ENCODE data around the gene TBC1D22B. TPM values are rescaled to one million over a fixed set of nuclear protein-coding genes. Genes with fewer than 3 reads are reported as not detected.

Gene TBC1D22B, protein sequence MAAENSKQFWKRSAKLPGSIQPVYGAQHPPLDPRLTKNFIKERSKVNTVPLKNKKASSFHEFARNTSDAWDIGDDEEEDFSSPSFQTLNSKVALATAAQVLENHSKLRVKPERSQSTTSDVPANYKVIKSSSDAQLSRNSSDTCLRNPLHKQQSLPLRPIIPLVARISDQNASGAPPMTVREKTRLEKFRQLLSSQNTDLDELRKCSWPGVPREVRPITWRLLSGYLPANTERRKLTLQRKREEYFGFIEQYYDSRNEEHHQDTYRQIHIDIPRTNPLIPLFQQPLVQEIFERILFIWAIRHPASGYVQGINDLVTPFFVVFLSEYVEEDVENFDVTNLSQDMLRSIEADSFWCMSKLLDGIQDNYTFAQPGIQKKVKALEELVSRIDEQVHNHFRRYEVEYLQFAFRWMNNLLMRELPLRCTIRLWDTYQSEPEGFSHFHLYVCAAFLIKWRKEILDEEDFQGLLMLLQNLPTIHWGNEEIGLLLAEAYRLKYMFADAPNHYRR
- total RNA-seq = 10.0 TPM

DNA sequence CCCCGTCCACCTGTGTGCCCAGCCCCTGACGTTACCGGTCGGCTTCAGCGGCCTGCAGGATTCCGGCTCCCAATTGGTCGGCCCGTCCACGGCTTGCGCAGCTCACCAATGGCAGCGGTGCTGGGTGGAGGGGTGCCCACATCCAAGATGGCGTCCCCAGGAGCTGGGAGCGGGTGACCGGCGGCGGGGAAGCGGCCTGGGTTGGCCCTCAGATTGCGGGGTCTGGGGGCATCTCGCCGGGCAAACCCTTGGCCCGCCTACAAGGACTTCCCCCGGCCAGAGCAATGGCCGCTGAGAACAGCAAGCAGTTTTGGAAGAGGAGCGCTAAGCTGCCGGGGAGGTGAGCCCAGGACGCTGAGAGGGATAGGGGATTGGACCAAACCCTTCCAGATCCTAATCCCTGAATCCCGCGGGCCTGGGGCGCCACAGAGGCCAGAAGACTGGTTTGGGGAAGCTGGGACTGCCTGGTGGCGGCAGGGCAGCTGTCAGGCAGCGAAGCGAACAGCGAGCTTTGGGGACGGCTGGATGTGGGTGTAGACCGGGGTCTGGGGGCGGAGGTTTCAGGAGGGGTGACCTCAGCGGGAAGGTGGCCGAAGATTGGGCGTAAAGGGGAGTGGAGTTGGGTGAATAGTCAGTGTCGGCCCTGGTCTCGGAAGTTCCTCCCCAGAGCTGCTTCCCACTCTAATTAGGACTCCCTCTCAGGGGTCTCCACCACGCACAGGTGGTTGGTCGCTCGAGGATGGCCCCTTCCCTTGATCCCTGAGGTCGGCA lies at the start of gene TBC1D22B, which contains the start of gene TMEM217:
TBC1D22B (plus strand) TSS at position 139 of the 771 bp plus-strand sequence; CDS start at position 285, 146 bp downstream.
TMEM217 (minus strand) TSS at position 511 of the 771 bp plus-strand sequence. CDS start 39,114 bp downstream, outside the sequence.
- peak; percentile 99 for ATAC-seq

DNA sequence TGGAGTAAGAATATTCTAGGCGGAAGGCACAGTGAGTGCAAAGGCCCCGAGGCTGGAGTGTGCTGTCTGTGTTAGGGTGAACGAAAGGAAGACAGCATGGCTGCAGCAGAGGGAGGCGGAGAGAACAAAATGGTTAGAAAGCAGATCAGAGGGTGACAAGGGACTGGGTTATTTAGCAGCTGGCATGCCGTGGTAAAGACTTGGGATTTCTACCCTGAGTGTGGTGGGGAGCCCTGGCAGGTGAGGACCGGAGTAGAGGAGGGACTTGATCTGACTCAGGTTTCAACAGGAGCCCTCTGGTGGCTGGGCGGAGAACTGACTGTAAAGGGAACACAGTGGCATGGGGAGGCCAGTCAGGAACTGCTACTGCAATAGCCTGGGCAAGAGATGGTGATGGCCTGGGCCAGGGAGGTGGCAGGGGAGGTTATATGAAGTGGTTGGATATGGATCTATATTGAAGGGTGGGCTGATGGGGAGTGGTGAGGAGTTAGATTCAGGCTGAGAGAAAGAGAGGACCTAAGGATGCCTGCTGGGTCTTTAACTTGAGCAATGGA lies 49.6 kb upstream of the TBC1D22B start:
- peak; percentile 84 for ATAC-seq

DNA sequence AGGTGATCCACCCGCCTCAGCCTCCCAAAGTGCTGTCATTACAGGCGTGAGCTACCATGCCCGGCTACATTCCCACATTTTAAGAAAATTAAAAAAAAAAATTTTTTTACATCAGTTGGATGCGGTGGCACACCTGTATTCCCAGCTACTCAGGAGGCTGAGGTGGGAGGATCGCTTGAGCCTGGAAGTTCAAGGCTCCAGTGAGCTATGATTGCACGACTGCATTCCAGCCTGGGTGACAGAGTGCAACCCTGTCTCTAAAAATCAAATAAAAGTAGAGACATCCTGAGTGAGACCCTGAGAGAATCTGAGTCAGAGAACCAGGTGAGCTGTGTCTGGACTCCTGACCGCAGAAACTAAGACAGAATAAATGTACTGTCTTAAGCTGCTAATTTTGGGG lies 48.8 kb upstream of the TBC1D22B start:
- no peak for ATAC-seq

DNA sequence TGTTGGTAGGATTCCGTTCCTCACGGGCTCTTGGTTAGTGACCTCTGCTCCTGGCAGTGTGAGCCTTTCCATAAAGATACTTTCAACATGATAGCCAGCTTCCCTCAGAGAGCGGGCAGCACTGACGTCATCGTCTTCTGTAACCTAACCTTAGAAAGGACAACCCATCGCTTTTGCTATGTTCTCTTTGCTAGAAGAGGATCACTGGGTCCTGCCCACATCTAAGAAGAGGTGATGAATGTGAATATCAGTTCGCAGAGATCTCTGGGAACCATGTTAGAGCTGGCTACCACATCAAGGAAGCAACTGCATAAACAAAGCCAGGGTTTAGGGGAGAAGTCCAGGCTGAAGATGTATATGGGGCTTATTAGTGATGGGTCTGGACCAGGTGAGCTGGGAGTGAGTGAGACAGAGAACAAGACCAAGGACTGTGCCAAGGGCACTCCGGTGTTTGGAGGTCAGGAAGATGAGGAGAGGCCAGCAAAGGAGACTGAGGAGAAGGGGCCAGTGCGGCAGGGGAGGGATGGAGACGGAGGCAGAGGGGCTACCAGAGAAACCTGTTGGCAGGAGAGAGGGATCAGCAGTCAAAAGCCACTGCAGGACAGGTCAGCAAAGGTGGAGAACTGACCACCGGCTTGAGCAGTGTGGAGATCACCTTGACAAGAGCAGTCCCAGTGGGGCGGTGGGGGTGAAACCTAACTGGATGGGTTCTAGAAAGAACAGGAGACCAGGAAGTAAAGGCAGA lies 47.9 kb upstream of the TBC1D22B start:
- no peak for ATAC-seq

DNA sequence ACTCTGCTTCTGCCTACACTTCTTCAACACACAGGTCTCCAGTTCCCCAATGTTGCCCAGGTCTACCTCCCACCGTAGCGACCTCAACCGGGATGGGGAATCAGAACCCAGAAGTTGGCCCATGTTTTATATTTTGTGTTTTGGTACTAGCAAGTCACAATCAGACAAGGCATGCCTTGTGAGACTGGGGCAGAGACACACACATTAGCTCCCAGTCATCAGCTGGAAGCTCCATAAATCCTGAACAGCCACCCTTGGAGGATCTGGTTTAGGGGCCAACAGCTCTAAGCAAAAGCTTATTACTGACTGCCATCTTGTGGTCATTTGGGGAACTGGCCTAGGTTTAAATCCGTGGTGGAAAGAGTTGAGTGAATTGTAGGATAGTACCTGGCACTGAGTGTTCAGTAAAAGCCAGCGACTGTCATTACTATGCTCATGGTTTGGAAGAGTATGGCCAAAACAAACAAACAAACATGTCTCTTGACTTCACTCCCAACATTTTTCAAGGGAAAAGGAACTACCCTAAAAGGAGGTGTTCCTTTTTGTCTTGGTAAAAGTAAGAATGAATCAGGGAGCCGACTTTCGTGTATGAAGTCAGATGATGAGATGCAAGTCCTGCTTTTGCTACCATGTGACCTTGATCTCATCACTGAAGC lies 47.1 kb upstream of the TBC1D22B start:
- ATAC-seq = peak; percentile 72

DNA sequence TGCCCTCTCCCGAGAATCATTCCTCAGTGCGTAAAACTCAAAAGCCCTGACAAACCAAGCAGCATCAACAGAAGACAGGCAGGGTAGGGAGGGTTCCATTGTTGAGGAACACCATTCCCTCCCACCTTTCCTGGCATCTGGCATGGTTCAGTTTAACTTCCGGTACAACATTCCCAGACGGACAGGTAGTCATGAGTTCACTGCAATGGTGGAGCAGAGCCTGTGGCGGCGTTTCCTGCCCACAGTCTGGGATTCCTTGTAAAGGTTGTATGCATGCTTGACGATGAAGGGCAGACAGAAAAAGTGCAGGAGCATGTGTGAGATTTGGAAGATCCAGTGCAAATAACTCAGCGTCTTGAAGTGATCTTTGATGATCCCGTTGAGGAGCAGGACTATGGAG lies 45.3 kb upstream of the TBC1D22B start:
- ATAC-seq = no peak

DNA sequence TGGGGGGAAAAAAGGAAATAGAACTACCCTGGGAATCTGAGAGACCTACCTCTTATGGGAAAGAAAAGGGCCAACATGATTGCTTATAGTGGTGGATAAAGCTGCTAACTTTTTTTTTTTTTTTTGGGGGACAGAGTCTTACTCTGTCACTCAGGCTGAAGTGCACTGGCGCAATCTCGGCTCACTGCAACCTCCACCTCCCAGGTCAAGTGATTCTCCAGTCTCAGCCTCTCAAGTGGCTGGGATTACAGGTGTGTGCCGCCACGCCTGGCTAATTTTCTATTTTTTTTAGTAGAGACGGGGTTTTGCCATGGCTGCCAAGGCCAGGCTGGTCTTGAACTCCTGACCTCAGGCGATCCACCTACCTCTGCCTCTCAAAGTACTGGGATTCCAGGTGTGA lies 39.5 kb upstream of the TBC1D22B start:
- no peak for ATAC-seq

DNA sequence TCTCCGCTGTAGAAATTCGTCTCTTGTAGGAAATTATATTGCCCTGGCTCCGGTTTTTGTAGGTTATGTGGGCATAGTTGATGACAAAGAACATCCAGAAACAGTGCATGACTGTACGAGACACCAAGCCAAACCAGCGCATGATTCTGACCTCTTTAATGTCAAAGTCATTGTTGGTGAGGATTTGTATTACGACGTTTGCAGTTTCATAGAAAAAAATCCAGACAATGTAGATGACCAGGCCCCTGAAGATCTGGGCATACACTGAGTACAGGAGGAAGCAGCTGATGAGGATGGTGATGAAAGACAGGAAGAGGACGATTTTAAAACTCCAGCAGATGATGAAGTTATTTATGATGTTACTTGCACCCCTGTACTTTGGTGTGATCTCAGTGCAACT lies 39.1 kb upstream of the TBC1D22B start:
- no peak for ATAC-seq

DNA sequence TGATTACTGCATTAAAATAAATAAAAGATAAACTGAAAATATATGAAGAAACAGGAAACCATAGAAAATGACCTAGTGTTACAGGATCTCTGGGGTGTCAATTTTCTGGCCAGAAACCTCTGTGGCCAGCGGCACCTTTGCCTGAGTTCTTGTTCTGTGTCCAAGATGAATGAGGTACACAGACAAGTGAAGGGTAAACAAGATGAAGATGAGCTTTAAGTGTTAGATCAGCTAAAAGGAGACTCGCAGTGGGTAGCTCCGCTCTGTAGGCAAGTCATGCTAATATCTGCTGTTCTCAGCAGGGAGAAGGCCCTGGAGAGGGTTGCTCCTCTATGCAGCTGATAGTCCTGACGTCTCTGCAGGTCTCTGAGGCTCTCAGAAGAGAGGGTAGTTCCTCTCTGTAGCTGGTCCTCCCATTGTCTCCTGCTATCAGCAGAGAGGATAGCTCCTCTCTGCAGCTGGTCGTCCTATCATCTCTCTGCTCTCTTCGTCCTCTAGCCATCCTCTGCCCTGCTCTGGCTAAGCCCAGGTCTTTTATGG lies 35.9 kb upstream of the TBC1D22B start:
- ATAC-seq = peak; percentile 4

DNA sequence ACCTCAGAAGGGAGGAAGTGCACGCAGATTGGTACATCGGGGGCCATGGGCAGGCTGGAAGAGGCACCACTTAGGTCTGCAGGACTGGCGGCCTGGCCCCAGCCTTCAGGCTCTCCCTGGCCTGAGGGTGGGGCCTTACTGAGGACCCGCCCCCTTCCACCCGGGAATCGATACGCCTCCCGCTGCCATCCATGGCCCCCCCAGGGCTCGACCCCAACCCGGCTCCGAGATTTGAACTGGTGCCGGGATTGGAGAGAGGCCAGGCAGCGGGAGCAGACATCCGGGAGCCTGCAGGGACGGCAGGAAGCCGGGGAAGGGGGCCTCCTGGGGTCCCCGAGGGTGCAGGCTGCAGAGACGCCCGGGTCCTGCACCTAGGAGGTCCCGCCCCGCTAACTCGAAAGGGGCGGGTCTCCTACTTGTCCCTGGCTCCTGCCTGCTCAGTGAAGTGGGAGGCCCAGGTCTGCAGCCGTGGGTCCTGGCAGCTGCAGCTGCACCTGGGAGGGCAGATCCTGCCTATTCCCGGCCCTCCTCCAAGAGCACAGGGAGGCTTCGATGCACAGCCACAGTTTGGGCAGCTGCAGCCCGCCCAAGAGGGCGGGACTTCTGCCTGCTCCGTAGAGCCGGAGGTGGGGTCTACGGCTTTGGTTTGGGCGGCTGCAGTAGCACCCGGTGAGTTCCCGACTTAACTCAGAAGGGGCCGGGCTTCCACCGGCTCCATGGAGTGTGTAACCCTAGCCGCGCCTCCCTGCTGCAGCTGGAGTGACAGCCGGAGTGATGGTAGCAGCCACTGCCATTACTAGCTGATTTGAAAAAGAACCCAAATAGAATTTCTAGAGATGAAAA lies 35.2 kb upstream of the TBC1D22B start:
- peak; percentile 97 for ATAC-seq

DNA sequence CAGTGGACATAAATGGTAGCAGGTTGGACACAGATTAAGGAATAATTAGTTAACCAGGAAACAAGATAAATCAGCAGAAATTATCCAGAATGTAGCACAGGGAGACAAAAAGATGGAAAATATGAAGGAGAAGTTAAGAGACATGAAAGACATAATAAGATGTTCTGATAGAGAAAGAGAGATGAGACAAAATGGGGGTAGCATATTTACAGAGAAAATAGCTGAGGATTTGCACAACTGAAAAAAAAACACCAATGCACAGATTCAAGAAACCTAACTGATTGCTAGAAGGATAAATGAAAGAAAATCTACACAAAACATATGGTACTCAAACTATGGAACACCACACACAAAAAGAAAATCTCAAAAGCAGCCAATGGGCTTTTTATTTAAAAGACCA lies 34.6 kb upstream of the TBC1D22B start:
- ATAC-seq = no peak

DNA sequence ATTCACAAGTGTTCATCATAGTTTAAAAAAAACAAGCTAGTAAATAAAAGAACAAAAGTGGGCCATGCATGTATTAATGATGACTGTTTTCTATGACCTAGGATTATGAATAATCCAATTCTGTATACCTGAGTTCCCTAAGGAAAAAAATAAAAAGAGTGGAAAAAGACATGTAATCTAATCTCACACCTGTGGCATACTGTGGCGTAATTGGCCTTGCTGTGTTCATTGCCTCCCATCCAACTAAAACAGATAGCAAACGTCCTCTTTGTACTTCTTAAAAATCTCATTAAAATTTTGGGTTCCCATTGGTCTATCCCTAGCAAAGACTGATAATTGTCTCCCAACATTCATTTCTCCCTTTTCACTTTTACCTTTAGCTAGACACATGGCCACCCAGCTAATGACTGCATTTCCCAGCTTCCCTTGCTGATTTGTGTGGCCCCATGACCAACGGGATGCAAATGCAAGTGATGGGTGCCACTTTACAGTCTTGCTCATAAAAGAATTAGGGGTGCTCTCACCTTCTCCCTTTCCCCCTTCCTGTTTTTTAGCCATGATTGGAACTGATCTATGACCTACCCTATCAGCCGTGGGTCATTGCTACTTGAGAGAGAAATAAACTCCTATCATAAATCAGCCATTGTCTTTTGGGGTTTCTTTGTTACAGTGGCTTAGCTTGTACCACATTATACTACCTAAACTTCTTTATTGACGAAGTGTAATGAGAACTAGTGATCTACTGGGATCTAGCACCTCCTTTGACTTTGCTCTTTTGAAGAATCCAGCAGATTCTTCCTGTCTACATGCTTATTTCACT lies 32.0 kb upstream of the TBC1D22B start:
- ATAC-seq = no peak

DNA sequence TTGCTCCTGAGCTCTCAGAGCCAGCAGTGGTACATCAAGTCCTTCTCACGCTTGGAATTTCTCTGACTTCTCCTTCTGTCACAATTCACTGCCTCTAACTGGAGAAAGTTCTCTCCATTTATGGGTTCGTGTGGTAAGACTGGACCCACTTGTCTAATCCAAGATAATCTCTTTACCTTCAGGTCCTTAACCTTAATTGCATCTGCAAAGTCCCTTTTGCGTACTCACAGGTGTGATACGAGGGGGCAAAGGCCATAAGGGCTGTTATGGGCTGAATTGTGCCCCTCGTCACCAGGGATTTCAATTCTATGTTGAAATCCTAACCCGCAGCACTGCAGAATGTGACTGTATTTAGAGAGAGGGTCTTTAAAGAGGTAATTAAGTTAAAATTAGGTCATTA lies 27.5 kb upstream of the TBC1D22B start:
- no peak for ATAC-seq

DNA sequence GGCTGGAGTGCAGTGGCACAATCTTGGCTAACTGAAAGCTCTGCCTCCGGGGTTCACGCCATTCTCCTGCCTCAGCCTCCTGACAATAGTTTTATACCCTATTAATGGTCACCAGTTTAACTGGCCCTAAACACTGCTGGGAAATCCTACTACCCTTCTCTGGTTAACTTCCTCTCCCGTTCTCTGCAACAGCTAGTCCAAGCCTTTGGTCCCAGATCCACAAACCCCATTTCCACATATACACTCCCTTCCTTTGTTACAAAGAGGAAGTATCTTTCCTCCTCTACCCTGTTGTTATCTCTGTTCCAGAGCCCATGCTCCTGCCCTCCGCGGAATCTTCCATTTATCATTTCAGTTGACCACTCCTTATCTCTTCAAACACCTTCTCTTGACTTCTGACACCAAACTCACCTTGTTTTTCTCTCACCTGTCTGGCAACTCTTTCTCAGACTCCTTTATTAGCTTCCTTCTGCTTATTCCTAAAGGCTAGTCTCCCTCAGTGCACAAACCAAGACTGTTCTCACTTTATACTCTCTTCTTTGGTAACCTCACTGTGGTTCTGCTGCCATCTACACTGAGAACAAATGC lies 25.0 kb upstream of the TBC1D22B start:
- ATAC-seq = no peak

DNA sequence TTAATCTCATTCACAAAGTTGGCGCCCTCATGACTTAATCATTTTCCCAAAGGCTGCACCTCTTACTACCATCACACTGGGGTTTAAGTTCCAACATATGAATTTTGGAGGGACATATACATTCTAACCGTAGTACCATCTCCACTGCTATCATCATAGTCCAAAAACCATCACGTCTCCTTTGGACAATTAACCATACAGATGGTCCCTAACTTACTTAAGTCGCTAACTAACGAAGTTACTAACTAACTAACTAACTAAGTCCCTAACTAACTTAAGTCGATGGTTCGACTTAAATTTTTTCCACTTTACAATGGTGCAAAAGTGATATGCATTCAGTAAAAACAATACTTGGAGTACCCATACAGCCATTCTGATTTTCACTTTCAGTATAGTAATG lies 24.0 kb upstream of the TBC1D22B start:
- no peak for ATAC-seq

DNA sequence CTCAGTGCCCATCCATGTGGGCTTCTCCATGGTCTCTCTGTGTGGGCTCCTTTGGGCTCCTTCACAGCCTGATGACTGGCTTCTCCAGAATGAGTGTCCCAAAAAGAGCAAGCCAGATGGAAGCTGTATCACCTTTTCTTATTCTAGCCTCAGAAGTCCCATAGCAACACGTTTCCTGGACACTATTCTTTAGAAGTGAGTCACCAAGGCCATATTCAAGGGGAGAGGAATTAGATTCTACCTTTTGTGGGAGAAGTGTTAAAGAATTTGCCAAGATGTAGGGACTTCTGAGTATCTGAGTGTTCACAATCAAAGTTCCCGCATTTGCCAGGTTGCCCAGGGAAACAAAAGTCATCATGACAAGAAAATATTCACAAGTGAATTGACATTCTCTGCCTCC lies 20.7 kb upstream of the TBC1D22B start:
- ATAC-seq = no peak

DNA sequence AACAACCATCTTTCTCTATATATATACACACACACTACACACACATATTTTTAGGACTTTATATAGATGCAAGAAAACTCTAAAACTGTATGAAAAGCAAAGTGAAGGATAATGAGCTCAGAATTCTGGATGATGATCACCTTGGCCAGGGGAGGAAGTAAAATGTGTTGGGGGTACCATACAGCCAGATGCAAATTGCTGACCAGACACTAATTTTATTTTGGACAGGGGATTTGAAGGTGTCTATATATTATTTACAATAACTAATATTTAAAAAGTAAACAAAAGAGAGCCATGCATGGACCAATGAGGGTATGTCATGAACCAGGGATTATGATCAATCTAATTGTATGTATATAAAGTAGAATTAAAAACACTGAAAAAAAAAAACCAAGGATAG lies 19.8 kb upstream of the TBC1D22B start:
- ATAC-seq = no peak

DNA sequence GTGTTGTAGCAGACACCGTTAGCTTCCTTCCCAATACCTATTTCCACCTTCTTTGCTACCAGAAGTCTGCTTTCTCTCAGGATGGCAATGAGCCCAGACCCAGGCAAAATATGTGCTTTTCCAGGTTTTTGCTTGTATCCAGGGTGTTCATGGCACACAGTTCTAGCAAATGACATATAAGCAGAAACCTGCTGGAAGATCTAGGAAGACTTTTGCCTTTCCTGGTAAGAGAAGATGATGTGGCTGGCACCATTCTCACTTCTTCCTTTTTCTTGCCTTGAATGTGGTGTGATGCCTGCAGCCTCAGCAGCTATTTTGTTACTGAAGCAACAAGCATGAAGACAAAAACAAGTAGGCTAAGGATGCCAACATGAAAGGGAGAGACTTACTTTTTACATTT lies 19.2 kb upstream of the TBC1D22B start:
- ATAC-seq = no peak

DNA sequence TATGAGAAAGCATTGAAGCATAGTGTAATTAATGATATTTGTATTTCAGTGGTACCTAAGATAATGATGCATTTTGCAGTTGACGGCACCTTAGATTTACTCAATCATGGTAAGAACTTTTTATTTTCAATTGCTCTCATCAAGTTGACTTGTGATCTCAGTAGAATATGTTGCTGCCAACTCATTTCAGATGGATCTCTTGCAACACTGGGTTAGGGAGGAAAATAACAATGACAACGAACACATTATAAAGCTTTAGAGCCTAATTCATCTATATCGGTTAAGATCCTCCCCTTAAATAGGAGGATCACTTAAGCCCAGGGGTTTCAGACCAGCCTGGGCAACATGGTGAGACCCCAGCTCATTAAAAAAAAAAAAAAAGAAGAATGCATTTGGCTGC lies 18.0 kb upstream of the TBC1D22B start:
- no peak for ATAC-seq

Data from esophagus mucosa (tissue), 1 donor.